ENCODE results near the gene CCDC138.
A peak's percentile ranks its signal among the peaks of the same experiment; 100 is the strongest.
"Not testable (repeated sequence)": the region's sequence is repeated elsewhere in the genome, so short reads cannot be mapped to it uniquely, and the experiment has no call there.

CCDC138 gene, protein sequence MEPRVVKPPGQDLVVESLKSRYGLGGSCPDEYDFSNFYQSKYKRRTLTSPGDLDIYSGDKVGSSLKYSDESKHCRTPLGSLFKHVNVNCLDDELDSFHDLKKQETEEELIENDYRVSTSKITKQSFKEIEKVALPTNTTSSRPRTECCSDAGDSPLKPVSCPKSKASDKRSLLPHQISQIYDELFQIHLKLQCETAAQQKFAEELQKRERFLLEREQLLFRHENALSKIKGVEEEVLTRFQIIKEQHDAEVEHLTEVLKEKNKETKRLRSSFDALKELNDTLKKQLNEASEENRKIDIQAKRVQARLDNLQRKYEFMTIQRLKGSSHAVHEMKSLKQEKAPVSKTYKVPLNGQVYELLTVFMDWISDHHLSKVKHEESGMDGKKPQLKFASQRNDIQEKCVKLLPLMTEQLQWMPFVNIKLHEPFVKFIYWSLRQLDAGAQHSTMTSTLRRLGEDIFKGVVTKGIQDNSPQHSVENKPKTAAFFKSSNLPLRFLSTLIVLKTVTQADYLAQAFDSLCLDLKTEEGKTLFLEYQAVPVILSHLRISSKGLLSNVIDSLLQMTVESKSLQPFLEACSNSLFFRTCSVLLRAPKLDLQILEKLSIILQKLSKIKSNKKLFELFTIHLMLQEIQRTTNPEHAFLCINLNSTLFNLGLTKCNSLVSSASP

GRCh38 chr2:108786354-108787215 is at the start of gene CCDC138:
Gene CCDC138 (plus strand): TSS chr2:108786771. CDS start chr2:108786823, 52 bp downstream.
- peak within 1 kb of the TSS; percentile 68 for H3K4me3 ChIP-seq (ENCODE audit: control insufficient read depth, low read depth, low read length)
- peak; percentile 35 for DNase-seq (ENCODE audit: low read depth)
- TF ChIP-seq, protein P1, sequence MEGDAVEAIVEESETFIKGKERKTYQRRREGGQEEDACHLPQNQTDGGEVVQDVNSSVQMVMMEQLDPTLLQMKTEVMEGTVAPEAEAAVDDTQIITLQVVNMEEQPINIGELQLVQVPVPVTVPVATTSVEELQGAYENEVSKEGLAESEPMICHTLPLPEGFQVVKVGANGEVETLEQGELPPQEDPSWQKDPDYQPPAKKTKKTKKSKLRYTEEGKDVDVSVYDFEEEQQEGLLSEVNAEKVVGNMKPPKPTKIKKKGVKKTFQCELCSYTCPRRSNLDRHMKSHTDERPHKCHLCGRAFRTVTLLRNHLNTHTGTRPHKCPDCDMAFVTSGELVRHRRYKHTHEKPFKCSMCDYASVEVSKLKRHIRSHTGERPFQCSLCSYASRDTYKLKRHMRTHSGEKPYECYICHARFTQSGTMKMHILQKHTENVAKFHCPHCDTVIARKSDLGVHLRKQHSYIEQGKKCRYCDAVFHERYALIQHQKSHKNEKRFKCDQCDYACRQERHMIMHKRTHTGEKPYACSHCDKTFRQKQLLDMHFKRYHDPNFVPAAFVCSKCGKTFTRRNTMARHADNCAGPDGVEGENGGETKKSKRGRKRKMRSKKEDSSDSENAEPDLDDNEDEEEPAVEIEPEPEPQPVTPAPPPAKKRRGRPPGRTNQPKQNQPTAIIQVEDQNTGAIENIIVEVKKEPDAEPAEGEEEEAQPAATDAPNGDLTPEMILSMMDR (IDR thresholded peaks at IDR 0.05; ENCODE audit: control insufficient read depth, insufficient read depth, low read depth, low read length, missing control alignments), result no peak

GRCh38 chr2:108757973-108758372 is 28.6 kb upstream of the CCDC138 start:
- not testable (repeated sequence) for H3K4me3 ChIP-seq (ENCODE audit: control insufficient read depth, low read depth, low read length); DNase-seq (ENCODE audit: low read depth)

DNA sequence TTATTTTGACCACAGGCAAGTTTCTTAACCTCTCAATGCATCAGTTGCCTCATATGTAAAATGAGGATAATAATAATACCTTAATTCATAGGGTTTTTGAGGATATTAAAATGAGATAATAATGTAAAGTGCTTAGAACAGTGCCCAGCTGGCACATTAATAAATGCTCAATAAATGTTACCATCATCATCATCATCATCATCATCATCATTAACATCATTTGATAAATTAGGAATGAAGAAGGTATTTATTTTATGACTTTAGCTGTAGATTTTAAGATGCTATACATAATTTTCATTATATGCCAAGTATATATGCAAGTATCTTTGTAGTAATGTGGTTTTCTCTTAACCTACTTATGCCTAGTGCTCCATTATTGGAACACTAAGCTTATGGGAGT is 24.0 kb upstream of the CCDC138 start:
- not testable (repeated sequence) for H3K4me3 ChIP-seq (ENCODE audit: control insufficient read depth, low read depth, low read length); DNase-seq (ENCODE audit: low read depth)

DNA sequence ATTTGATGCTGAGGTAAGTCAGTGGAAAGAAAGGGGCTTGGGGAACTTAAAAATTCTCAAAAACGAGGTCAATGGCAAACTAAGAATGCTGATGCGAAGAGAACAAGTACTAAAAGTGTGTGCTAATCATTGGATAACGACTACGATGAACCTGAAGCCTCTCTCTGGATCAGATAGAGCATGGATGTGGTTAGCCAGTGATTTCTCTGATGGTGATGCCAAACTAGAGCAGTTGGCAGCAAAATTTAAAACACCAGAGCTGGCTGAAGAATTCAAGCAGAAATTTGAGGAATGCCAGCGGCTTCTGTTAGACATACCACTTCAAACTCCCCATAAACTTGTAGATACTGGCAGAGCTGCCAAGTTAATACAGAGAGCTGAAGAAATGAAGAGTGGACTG is 19.9 kb upstream of the CCDC138 start:
- H3K4me3 ChIP-seq (ENCODE audit: control insufficient read depth, low read depth, low read length); DNase-seq (ENCODE audit: low read depth): not testable (repeated sequence)

DNA sequence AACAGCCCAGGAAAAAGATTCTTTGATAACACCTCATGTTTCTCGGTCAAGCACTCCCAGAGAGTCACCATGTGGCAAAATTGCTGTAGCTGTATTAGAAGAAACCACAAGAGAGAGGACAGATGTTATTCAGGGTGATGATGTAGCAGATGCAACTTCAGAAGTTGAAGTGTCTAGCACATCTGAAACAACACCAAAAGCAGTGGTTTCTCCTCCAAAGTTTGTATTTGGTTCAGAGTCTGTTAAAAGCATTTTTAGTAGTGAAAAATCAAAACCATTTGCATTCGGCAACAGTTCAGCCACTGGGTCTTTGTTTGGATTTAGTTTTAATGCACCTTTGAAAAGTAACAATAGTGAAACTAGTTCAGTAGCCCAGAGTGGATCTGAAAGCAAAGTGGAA is 18.7 kb upstream of the CCDC138 start:
- DNase-seq (ENCODE audit: low read depth); H3K4me3 ChIP-seq (ENCODE audit: control insufficient read depth, low read depth, low read length): not testable (repeated sequence)

DNA sequence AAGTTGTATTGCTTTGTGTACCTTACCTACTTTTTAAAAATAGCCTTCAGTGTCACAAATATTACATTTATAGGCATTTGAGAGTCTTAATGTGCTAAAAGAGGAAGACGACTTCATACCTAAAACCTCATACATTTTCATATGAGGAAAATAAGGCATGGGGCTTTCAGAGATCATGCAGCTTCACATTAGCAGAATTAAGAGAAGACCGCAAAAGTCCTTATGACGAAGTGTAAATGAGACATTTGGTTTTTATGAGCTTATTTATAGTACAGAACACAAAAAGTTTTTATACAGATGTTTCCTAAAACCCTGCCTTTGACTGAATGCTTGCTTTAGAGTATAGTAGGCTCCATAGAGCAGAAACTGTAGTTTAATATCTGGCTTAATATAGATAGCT is 10.1 kb upstream of the CCDC138 start:
- H3K4me3 ChIP-seq (ENCODE audit: control insufficient read depth, low read depth, low read length), result no peak overlapping the region
- TF ChIP-seq, protein P1 (IDR thresholded peaks at IDR 0.05; ENCODE audit: control insufficient read depth, insufficient read depth, low read depth, low read length, missing control alignments), result no peak
- no peak for DNase-seq (ENCODE audit: low read depth)

- TF ChIP-seq, protein P1 (IDR thresholded peaks at IDR 0.05; ENCODE audit: control insufficient read depth, insufficient read depth, low read depth, low read length, missing control alignments), result no peak
- H3K4me3 ChIP-seq (ENCODE audit: control insufficient read depth, low read depth, low read length), result no peak overlapping the region
- DNase-seq (ENCODE audit: low read depth), result no peak
Observed at GRCh38 chr2:108778857-108779256, 7.7 kb upstream of the CCDC138 start.

GRCh38 chr2:108786008-108786353 is 590 bp upstream of the CCDC138 start:
- peak overlapping the region; percentile 68 for H3K4me3 ChIP-seq (ENCODE audit: control insufficient read depth, low read depth, low read length)
- TF ChIP-seq, protein P1 (IDR thresholded peaks at IDR 0.05; ENCODE audit: control insufficient read depth, insufficient read depth, low read depth, low read length, missing control alignments), result no peak
- DNase-seq (ENCODE audit: low read depth), result no peak
